OCI-M2 (cell line): ENCODE measurements around the gene CPEB2.

Experiments used
- DNase-seq: peaks from one replicate; lab custom pipeline; 2025; ENCODE audit not compliant: unreplicated experiment; lab: John Stamatoyannopoulos, UW

CPEB2 gene

DNA sequence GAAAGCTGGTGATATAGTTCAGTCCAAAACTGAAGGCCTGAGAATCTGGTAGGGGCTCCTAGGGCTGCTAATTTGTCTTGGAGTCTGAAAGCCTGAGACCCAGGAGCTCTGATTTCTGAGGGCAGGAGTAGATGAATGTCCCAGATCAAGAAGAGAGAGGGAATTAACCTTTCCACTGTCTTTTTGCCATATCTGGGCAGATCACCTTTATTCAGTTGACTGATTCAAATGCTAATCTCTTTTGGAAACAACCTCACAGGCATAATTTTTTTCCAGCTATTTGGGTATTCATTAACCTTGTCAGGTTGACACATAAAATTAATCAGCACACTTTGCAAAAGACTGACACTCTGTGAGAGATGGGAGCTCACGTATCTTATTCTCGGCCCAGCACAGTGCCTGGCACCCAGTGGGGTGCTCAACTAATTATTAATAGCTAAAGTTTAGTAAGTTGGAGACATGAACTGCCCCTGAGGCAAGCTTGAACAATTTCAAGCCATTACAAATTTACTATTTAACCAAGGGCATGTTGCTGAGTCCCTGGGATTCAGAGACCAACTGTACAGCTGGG, 114.3 kb downstream of the CPEB2 start:
- no peak for DNase-seq

DNA sequence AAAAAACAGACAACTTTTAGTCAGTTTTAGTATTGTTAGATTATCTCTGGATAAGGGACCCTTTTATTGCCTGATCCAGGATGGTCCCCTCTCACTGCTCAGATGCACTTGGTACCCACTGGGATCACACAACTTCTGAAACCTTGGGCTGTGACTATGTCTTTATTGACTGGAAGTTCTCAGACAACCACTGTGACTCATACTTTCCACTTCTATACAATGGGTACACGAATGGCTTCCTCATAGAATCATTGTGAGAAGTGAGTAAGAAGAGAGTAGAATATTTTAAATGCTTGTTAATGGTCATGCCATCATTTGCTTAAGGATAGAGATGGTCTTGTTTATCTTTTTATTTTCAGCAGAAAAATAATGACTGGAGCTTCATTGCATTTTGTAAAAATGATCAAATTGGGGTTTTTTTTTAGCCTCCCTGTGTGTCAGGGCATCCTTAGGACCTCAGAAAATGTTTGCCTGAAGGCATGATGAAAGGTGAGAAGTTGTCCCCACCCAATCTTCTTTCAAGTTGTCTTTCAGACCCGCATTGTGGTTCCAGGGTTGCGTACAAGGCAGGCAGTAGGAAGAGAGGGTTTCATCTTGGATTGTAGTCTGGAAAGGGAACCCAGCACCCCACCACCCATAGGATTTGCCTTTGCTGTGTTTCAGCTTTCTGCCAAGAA, 115.1 kb downstream of the CPEB2 start:
- no peak for DNase-seq

- no peak for DNase-seq
These were observed 116.0 kb downstream of the CPEB2 start for GRCh38 chr4:15118292-15118691.
